Sigmoid colon (tissue), 4 donors: ENCODE measurements around the gene PWP2.

Experiments used
- POLR2AphosphoS5 ChIP-seq, 4 donors: sonication (generic); formaldehyde crosslinking; IDR thresholded peaks; one replicate each; pipeline ENCODE4 v1.6.1; 2017; ENCODE audit warnings: antibody characterized with exemption in 4 of 4
- TF ChIP-seq, protein P1 (sequence below), 4 experiments: fragments of 450-650 bp in 3 of 4; fragments of 200-600 bp in 1 of 4; IDR thresholded peaks; one replicate each; pipeline ENCODE4 v1.5.1; 2016 to 2019; ENCODE audit warnings: antibody characterized with exemption in 4 of 4, mild to moderate bottlenecking in 3 of 4, moderate library complexity in 2 of 4

DNA sequence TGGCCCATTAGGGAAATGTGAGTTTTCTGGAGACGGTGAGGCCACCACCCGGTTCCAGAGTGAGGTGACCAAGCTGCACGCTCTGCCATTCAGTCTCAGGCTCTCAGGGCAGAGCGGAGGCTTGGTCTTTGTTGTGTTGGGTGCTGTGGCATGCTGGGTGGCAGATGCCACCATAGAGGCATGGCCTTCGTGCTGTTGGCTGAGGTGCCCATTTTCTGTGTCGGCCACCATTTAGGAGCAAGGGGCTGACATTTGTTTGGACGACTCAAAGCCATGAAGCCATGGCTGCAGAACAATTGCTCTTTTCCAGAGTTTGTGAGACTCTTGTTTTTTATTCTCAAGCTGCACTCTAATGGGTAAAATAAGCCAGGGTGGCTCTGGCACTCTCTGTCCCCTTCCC is 36.8 kb upstream of the PWP2 start:
- TF ChIP-seq, protein P1, sequence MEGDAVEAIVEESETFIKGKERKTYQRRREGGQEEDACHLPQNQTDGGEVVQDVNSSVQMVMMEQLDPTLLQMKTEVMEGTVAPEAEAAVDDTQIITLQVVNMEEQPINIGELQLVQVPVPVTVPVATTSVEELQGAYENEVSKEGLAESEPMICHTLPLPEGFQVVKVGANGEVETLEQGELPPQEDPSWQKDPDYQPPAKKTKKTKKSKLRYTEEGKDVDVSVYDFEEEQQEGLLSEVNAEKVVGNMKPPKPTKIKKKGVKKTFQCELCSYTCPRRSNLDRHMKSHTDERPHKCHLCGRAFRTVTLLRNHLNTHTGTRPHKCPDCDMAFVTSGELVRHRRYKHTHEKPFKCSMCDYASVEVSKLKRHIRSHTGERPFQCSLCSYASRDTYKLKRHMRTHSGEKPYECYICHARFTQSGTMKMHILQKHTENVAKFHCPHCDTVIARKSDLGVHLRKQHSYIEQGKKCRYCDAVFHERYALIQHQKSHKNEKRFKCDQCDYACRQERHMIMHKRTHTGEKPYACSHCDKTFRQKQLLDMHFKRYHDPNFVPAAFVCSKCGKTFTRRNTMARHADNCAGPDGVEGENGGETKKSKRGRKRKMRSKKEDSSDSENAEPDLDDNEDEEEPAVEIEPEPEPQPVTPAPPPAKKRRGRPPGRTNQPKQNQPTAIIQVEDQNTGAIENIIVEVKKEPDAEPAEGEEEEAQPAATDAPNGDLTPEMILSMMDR (IDR thresholded peaks at IDR 0.05): no peak
- TF ChIP-seq POLR2AphosphoS5 (IDR thresholded peaks at IDR 0.05): no peak
